Lung (tissue), 12 donors: ENCODE data around the gene GHRL. TPM values are rescaled to one million over a fixed set of nuclear protein-coding genes. Genes with fewer than 3 reads are reported as not detected.

Experiments
- ATAC-seq: fragments of 200-7000 bp; cut with Tn5 transposase; one replicate; pipeline ENCODE4 v1.9.1; 2020; ENCODE audit warnings: moderate number of reproducible peaks; ENCODE audit not compliant: insufficient read depth, low FRiP score
- DNase-seq, 3 donors: peaks; one replicate each; pipeline ENCODE4 v3.0.0-alpha.2; 2013 to 2017
- H3K27ac ChIP-seq, 2 donors: one replicate each; pipeline ENCODE4 v1.5.1; 2013; ENCODE audit warnings: mild to moderate bottlenecking in 2 of 2, moderate library complexity in 2 of 2, control low read depth in 1 of 2, inconsistent platforms in 1 of 2, low read depth in 1 of 2, low read length in 1 of 2
- H3K27me3 ChIP-seq, 3 donors: one replicate each; pipeline ENCODE4 v1.5.1; 2013; ENCODE audit warnings: low read length in 2 of 3; ENCODE audit not compliant: control insufficient read depth in 3 of 3, insufficient read depth in 3 of 3
- H3K36me3 ChIP-seq, 4 donors: one replicate each; pipeline ENCODE4 v1.5.1; 2013; ENCODE audit warnings: low read length in 4 of 4, mild to moderate bottlenecking in 1 of 4, moderate library complexity in 1 of 4; ENCODE audit not compliant: control insufficient read depth in 4 of 4, insufficient read depth in 4 of 4
- H3K4me1 ChIP-seq, 5 donors: one replicate each; pipeline ENCODE4 v1.5.1; 2013; ENCODE audit warnings: low read length in 5 of 5, mild to moderate bottlenecking in 2 of 5, moderate library complexity in 1 of 5; ENCODE audit not compliant: control insufficient read depth in 5 of 5, insufficient read depth in 5 of 5
- H3K4me3 ChIP-seq: one replicate; pipeline ENCODE4 v1.5.1; 2013; ENCODE audit warnings: mild to moderate bottlenecking, control low read depth, moderate library complexity
- H3K9ac ChIP-seq, 2 donors: one replicate each; pipeline ENCODE4 v1.5.1; 2013; ENCODE audit warnings: low read length in 2 of 2, control low read depth in 1 of 2; ENCODE audit not compliant: insufficient read depth in 1 of 2
- H3K9me3 ChIP-seq, 4 donors: one replicate each; pipeline ENCODE4 v1.5.1; 2013; ENCODE audit warnings: low read length in 3 of 4, mild to moderate bottlenecking in 1 of 4, moderate library complexity in 1 of 4; ENCODE audit not compliant: control insufficient read depth in 4 of 4, insufficient read depth in 3 of 4
- CTCF ChIP-seq: IDR thresholded peaks from 2 replicates; pipeline ENCODE4 v1.5.1; 2012; ENCODE audit warnings: mild to moderate bottlenecking; ENCODE audit errors: control extremely low read depth, extremely low read depth
- WGBS, 2 donors: extraction: QIAGEN DNeasy Blood & Tissue Kit; methylation state at CpG; one replicate each; pipeline ENCODE4 v1.1.7; 2013; 5-methylcytosine and 5-hydroxymethylcytosine counted together
- polyA plus RNA-seq, 2 donors: library from polyadenylated mRNA; stranded (reverse); fragments of 200-250 nt; gene quantifications; one replicate each; pipeline ENCODE4 v1.2.1, GENCODE V29; 2013
- total RNA-seq, 2 donors: library from RNA; depleted of rRNA in 1 of 2; stranded (reverse); fragments of >200 nt in 1 of 2; gene quantifications; one replicate each; pipeline ENCODE4 v1.2.1, GENCODE V29; 2014 to 2021
- donor health status: control.
- donor health status: control.
- donor health status: Bipolar disorder and iron deficiency.
- donor health status: healthy.
- donor health status: DM: yes; HTN: yes; CAD: no.

GHRL gene
- total and polyA plus RNA-seq, 4 donors: 5.4 to 28.2 (median 10.7) TPM

- Histone ChIP-seq H3K27me3 (no peaks in the 10 kb centered on the region), H3K27ac (no peak overlapping the region), H3K9ac (no peak overlapping the region), H3K36me3 (peaks cover 13 to 40% (median 24%) of the 10 kb centered on the region in 4 donors), H3K4me3 (no peak overlapping the region), H3K9me3 (no peaks in the 10 kb centered on the region), H3K4me1 (peaks cover 0 to 7% (median 0%) of the 10 kb centered on the region in 5 donors)
- DNase-seq (no peak), ATAC-seq (no peak)
- 94% methylated on average over 5 of the region's 5 CpGs for WGBS, 2 donors
- no peak for TF ChIP-seq CTCF
Measured at GRCh38 chr3:10281951-10282350, 10.8 kb downstream of the GHRL start.

GRCh38 chr3:10280571-10280970, 12.2 kb downstream of the GHRL start:
- ATAC-seq: no peak
- no peak for TF ChIP-seq CTCF
- H3K4me3 ChIP-seq: no peak overlapping the region
- H3K27me3 ChIP-seq: no peaks in the 10 kb centered on the region
- no peak overlapping the region for H3K9ac ChIP-seq
- H3K9me3 ChIP-seq: no peaks in the 10 kb centered on the region
- WGBS, 2 donors: 81 to 82% methylated on average over 6 of the region's 6 CpGs
- no peak for DNase-seq
- peaks cover 0 to 7% (median 0%) of the 10 kb centered on the region in 5 donors for H3K4me1 ChIP-seq
- H3K36me3 ChIP-seq: peaks cover 13 to 46% (median 24%) of the 10 kb centered on the region in 4 donors
- no peak overlapping the region for H3K27ac ChIP-seq

- no peak overlapping the region for H3K4me3 ChIP-seq
- no peak overlapping the region for H3K9ac ChIP-seq
- no peak for DNase-seq
- TF ChIP-seq CTCF: no peak
- WGBS, 2 donors: 83 to 94% methylated on average over 5 of the region's 5 CpGs
- H3K27me3 ChIP-seq: no peaks in the 10 kb centered on the region
- no peaks in the 10 kb centered on the region for H3K9me3 ChIP-seq
- peaks cover 0 to 5% (median 0%) of the 10 kb centered on the region in 5 donors for H3K4me1 ChIP-seq
- peaks cover 13 to 46% (median 24%) of the 10 kb centered on the region in 4 donors for H3K36me3 ChIP-seq
- no peak for ATAC-seq
- H3K27ac ChIP-seq: no peak overlapping the region
Measured at GRCh38 chr3:10280177-10280529, 12.6 kb downstream of the GHRL start.
